ENCODE measurements around the gene DPF3. TPM values are rescaled to one million over a fixed set of nuclear protein-coding genes. Genes with fewer than 3 reads are reported as not detected.

DPF3 gene
- total RNA-seq, 1 donor from 2014 or later, result 1.3 TPM

- TF ChIP-seq CTCF (conservative IDR thresholded peaks at IDR 0.05), result no peak
Measured at GRCh38 chr14:72677664-72678063, 216.2 kb downstream of the DPF3 start.

DNA sequence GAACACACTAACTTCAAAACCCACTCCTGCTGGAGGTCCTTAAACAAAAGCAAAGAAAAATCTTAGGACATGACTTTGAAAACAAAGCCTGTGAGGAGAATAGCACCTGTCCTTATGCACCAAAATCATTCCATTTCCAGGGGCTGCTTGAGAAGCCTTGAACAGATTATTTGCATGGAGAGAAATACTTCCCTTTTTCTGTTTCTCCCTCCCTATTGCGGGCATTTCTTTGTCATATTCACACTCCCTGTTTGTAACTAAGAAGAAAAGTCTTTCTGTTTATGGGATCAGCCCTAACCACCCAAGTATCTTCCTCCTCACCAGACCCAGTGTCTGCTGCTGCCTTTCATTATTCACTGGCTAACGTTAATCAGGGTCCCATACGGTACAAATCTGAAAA is 218.8 kb downstream of the DPF3 start:
- peaks cover 17% of the 10 kb centered on the region for H3K4me1 Mint-ChIP-seq
- no peaks in the 10 kb centered on the region for H3K27me3 Mint-ChIP-seq (ENCODE audit: low read depth)
- no peak for TF ChIP-seq CTCF (conservative IDR thresholded peaks at IDR 0.05)
- H3K9me3 Mint-ChIP-seq, result no peaks in the 10 kb centered on the region
- H3K36me3 Mint-ChIP-seq (ENCODE audit: low read depth), result no peaks in the 10 kb centered on the region
- no peak for DNase-seq (ENCODE audit: low read depth, low spot score)
- no peak overlapping the region for H3K27ac Mint-ChIP-seq (ENCODE audit: unreplicated experiment)
- no peak overlapping the region for H3K4me3 Mint-ChIP-seq

More at GRCh38 chr14:72677664-72678063, 216.2 kb downstream of the DPF3 start:
- no peak for DNase-seq (ENCODE audit: low read depth, low spot score)
- H3K4me1 Mint-ChIP-seq, result peaks cover 33% of the 10 kb centered on the region
- no peaks in the 10 kb centered on the region for H3K27me3 Mint-ChIP-seq (ENCODE audit: low read depth)
- no peaks in the 10 kb centered on the region for H3K36me3 Mint-ChIP-seq (ENCODE audit: low read depth)
- no peak overlapping the region for H3K4me3 Mint-ChIP-seq
- no peak overlapping the region for H3K27ac Mint-ChIP-seq (ENCODE audit: unreplicated experiment)
- no peaks in the 10 kb centered on the region for H3K9me3 Mint-ChIP-seq

GRCh38 chr14:72673179-72673578 is 220.7 kb downstream of the DPF3 start:
- Mint-ChIP-seq H3K4me3 (no peak overlapping the region), H3K27me3 (ENCODE audit: low read depth) (no peaks in the 10 kb centered on the region), H3K27ac (ENCODE audit: unreplicated experiment) (no peak overlapping the region), H3K36me3 (ENCODE audit: low read depth) (no peaks in the 10 kb centered on the region), H3K4me1 (no peaks in the 10 kb centered on the region), H3K9me3 (no peaks in the 10 kb centered on the region)
- TF ChIP-seq CTCF (conservative IDR thresholded peaks at IDR 0.05), result no peak
- no peak for DNase-seq (ENCODE audit: low read depth, low spot score)

DNA sequence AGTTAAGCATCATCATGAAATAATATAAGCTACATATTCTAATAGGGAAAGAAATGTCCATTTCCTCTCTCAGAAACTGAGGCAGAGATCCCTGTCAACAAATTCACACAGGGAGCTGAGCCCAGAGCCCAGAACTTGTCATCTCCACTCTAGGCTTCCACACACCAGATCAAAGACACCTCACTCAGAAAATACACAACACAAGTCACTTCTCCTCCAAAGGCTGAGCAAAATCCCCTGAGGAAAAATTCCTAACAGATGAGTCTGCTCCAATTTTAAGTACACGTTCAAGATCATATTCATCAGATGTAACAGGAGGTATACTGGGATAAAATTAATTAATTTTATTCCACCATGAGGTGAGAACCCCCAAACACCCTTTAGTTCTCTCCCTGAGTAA is 227.3 kb downstream of the DPF3 start:
- Mint-ChIP-seq H3K9me3 (no peaks in the 10 kb centered on the region), H3K4me3 (no peak overlapping the region), H3K27ac (ENCODE audit: unreplicated experiment) (no peak overlapping the region), H3K36me3 (ENCODE audit: low read depth) (no peaks in the 10 kb centered on the region), H3K4me1 (peaks cover 31% of the 10 kb centered on the region), H3K27me3 (ENCODE audit: low read depth) (no peaks in the 10 kb centered on the region)
- no peak for TF ChIP-seq CTCF (conservative IDR thresholded peaks at IDR 0.05)
- no peak for DNase-seq (ENCODE audit: low read depth, low spot score)

DNA sequence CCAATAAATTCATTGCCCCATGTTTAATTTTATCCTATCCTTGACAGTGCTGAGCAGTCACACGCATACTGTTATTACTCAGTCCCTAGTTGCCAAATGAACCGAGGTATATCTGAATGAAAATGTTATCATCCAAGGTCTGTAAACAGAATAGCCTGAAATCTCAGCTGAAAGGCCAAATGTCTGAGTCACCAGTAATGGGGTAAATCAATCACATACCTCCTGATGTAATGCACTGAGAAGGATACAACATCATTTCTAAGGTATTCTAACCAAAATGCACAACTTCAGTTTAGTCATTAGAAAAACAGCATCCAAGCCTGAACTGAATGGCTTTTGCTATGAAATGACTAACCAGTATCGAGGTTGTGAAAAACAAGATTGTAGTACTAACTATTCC is 228.6 kb downstream of the DPF3 start:
- Mint-ChIP-seq H3K4me1 (peaks cover 32% of the 10 kb centered on the region), H3K27me3 (ENCODE audit: low read depth) (no peaks in the 10 kb centered on the region), H3K27ac (ENCODE audit: unreplicated experiment) (no peak overlapping the region), H3K36me3 (ENCODE audit: low read depth) (no peaks in the 10 kb centered on the region), H3K9me3 (no peaks in the 10 kb centered on the region), H3K4me3 (no peak overlapping the region)
- no peak for DNase-seq (ENCODE audit: low read depth, low spot score)
- TF ChIP-seq CTCF (conservative IDR thresholded peaks at IDR 0.05), result no peak

- DNase-seq (ENCODE audit: low read depth, low spot score), result no peak
- no peak for TF ChIP-seq CTCF (conservative IDR thresholded peaks at IDR 0.05)
- no peak overlapping the region for H3K27ac Mint-ChIP-seq (ENCODE audit: unreplicated experiment)
Measured at GRCh38 chr14:72664651-72665050, 229.2 kb downstream of the DPF3 start.

More at GRCh38 chr14:72664651-72665050, 229.2 kb downstream of the DPF3 start:
- H3K4me3 Mint-ChIP-seq, result no peak overlapping the region
- no peaks in the 10 kb centered on the region for H3K9me3 Mint-ChIP-seq
- H3K4me1 Mint-ChIP-seq, result peaks cover 32% of the 10 kb centered on the region
- no peaks in the 10 kb centered on the region for H3K27me3 Mint-ChIP-seq (ENCODE audit: low read depth)
- H3K36me3 Mint-ChIP-seq (ENCODE audit: low read depth), result no peaks in the 10 kb centered on the region
